HCT116 (cell line): ENCODE results near the gene ARHGAP8. TPM values are rescaled to one million over a fixed set of nuclear protein-coding genes. Genes with fewer than 3 reads are reported as not detected.

Experiments used
- ATAC-seq: fragments of 200-7000 bp; cut with Tn5 transposase; 2 replicates; pipeline ENCODE4 v1.9.1; 2020; ENCODE audit warnings: mild to moderate bottlenecking, moderate library complexity
- BruUV-seq: library from RNA; stranded (reverse); fragments of 400-500 nt; replicated peaks from 2 replicates; lab custom pipeline; 2021; lab: Mats Ljungman, UMichigan
- CTCF ChIA-PET: fragments of 300-600 bp; sonication (Branson Sonifier 250); formaldehyde crosslinking; loops from one replicate; lab custom pipeline; 2021; ENCODE audit warnings: antibody characterized with exemption; lab: Charles Lee
- POLR2A ChIA-PET: fragments of 300-600, 350-600 bp; sonication (Branson Sonifier 250); formaldehyde crosslinking; loops from one replicate; lab custom pipeline; 2021; ENCODE audit warnings: antibody characterized with exemption; lab: Charles Lee
- RAD21 ChIA-PET, 2 experiments: fragments of 300-600 bp; sonication (Branson Sonifier 250); formaldehyde crosslinking; loops; one replicate each; lab custom pipeline; 2023; ENCODE audit warnings: low total read pairs in 2 of 2; ENCODE audit not compliant: uncharacterized antibody in 2 of 2, unreplicated experiment in 2 of 2, low non-redundant PET in 1 of 2; lab: Charles Lee
- DNase-seq: peaks from one replicate; pipeline ENCODE4 v3.0.0-alpha.2; 2010; ENCODE audit warnings: low read depth, low spot score
- H2AFZ ChIP-seq: fragments of 200-600 bp; shearing (Covaris generic), sonication (generic); 2 replicates; pipeline ENCODE4 v1.6.1; 2017; ENCODE audit warnings: low read depth, mixed run types, mixed read lengths, antibody characterized with exemption, low read length; ENCODE audit not compliant: poor library complexity, severe bottlenecking
- H3K27ac ChIP-seq: 2 replicates; pipeline ENCODE4 v1.5.1; 2012; ENCODE audit warnings: low read depth, low read length
- H3K27me3 ChIP-seq: fragments of 200-600 bp; sonication (generic); 2 replicates; pipeline ENCODE4 v1.6.1; 2016; ENCODE audit warnings: mixed run types, low read length, mixed read lengths; ENCODE audit not compliant: insufficient read depth
- H3K36me3 ChIP-seq, 2 experiments: fragments of 200-500 bp in 1 of 2; fragments of 200-600 bp in 1 of 2; sonication (Bioruptor generic) in 1 of 2; sonication (generic) in 1 of 2; 2 replicates each; pipeline versions ENCODE4 v1.5.1 to v1.6.1; 2014 to 2016; ENCODE audit warnings: low read length in 2 of 2, inconsistent platforms in 1 of 2, mixed read lengths in 1 of 2, mixed run types in 1 of 2; ENCODE audit not compliant: insufficient read depth in 2 of 2, control insufficient read depth in 1 of 2
- H3K4me1 ChIP-seq, 2 experiments: fragments of 200-600 bp in 1 of 2; sonication (generic) in 1 of 2; 2 replicates each; pipeline versions ENCODE4 v1.5.1 to v1.6.1; 2012 to 2017; ENCODE audit warnings: low read length in 2 of 2, inconsistent platforms in 1 of 2, mild to moderate bottlenecking in 1 of 2, mixed read lengths in 1 of 2, mixed run types in 1 of 2, moderate library complexity in 1 of 2; ENCODE audit not compliant: insufficient read depth in 2 of 2, control insufficient read depth in 1 of 2
- H3K4me2 ChIP-seq: fragments of 200-600 bp; sonication (generic); 2 replicates; pipeline ENCODE4 v1.6.1; 2017; ENCODE audit warnings: mixed run types, low read length, mixed read lengths
- H3K4me3 ChIP-seq, 2 experiments: fragments of 200-600 bp in 1 of 2; sonication (generic) in 1 of 2; replicated peaks in 1 of 2; 2 replicates each; pipeline ENCODE4 v1.5.1; 2011 to 2016; ENCODE audit warnings: low read length in 2 of 2, control low read depth in 1 of 2, low read depth in 1 of 2, mild to moderate bottlenecking in 1 of 2, mixed read lengths in 1 of 2, mixed run types in 1 of 2
- H3K79me2 ChIP-seq: fragments of 200-600 bp; sonication (generic); 2 replicates; pipeline ENCODE4 v1.6.1; 2017; ENCODE audit warnings: mild to moderate bottlenecking, mixed run types, low read length, moderate library complexity, mixed read lengths; ENCODE audit not compliant: insufficient read depth
- H3K9ac ChIP-seq: fragments of 200-600 bp; sonication (generic); 2 replicates; pipeline ENCODE4 v1.6.1; 2016; ENCODE audit warnings: low read length, mixed read lengths
- H3K9me2 ChIP-seq: fragments of 200-600 bp; sonication (generic), shearing (Covaris generic); 2 replicates; pipeline ENCODE4 v1.6.1; 2017; ENCODE audit warnings: mixed run types, mild to moderate bottlenecking, moderate library complexity; ENCODE audit not compliant: insufficient read depth
- H3K9me3 ChIP-seq, 2 experiments: fragments of 200-500 bp in 1 of 2; fragments of 200-600 bp in 1 of 2; sonication (Bioruptor generic) in 1 of 2; sonication (generic) in 1 of 2; 2 replicates each; pipeline ENCODE4 v1.6.1; 2014 to 2017; ENCODE audit warnings: low read length in 2 of 2, mixed read lengths in 2 of 2, inconsistent platforms in 1 of 2, low read depth in 1 of 2, mild to moderate bottlenecking in 1 of 2, mixed run types in 1 of 2, moderate library complexity in 1 of 2; ENCODE audit not compliant: control insufficient read depth in 1 of 2, insufficient read depth in 1 of 2
- H4K20me1 ChIP-seq: fragments of 200-600 bp; sonication (generic), shearing (Covaris generic); 2 replicates; pipeline ENCODE4 v1.6.1; 2017; ENCODE audit warnings: mixed run types, mild to moderate bottlenecking, moderate library complexity; ENCODE audit not compliant: insufficient read depth
- CBX3 ChIP-seq: IDR thresholded peaks from 2 replicates; pipeline ENCODE4 v1.6.1; 2012; ENCODE audit warnings: low read depth
- EGR1 ChIP-seq: IDR thresholded peaks from 2 replicates; pipeline ENCODE4 v1.6.1; 2012; ENCODE audit warnings: low read depth
- RAD21 ChIP-seq: IDR thresholded peaks from 2 replicates; pipeline ENCODE4 v1.6.1; 2012; ENCODE audit warnings: low read depth, mild to moderate bottlenecking
- SIN3A ChIP-seq: IDR thresholded peaks from 2 replicates; pipeline ENCODE4 v1.6.1; 2012; ENCODE audit warnings: low read depth
- SP1 ChIP-seq: IDR thresholded peaks from 2 replicates; pipeline ENCODE4 v1.6.1; 2012; ENCODE audit warnings: low read depth
- SRF ChIP-seq: IDR thresholded peaks from 2 replicates; pipeline ENCODE4 v1.6.1; 2012; ENCODE audit warnings: low read depth
- ZNF274 ChIP-seq: fragments of 200-500 bp; sonication (Bioruptor generic); IDR thresholded peaks from 2 replicates; pipeline ENCODE4 v1.6.1; 2014; ENCODE audit warnings: mild to moderate bottlenecking, low read depth, low read length, inconsistent platforms
- intact Hi-C: fragments of 100-400 bp; cut with micrococcal nuclease; formaldehyde crosslinking; loops from 2 replicates; pipeline ENCODE4 v1.10.0; 2022
- total RNA-seq: library from RNA; stranded (reverse); gene quantifications from one replicate; pipeline ENCODE4 v1.2.1, GENCODE V29; 2021; ENCODE audit not compliant: unreplicated experiment
- TF ChIP-seq, protein P1 (sequence below): IDR thresholded peaks from 2 replicates; pipeline ENCODE4 v1.6.1; 2012; ENCODE audit warnings: low read depth

Gene ARHGAP8
- total RNA-seq, 1 experiment from 2014 or later: 67.5 TPM

DNA sequence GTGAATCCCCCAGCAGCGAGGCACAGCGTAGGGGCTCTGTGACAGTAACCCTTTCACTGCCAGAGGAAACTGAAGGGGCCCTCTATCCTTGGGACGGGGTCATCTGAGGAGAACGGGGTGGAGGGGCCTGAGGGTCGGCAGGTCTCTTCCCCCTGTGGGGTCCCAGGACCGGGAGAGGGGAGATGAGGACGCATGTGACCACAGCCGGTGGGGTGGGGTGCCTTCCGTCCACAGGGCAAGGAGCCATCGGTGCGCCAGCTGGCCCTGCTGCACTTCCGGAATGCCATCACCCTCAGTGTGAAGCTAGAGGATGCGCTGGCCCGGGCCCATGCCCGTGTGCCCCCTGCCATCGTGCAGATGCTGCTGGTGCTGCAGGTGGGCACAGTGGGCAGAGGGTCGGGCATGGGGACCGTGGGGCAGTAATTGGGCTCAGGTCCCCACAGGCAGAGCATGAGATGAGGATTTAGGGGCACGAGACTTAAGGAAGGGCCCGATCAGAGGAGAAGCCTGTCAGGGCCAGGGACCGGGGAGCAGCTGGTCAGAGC lies 20.3 kb upstream of the ARHGAP8 start:
- H3K4me3 ChIP-seq: no peak overlapping the region
- ATAC-seq: no peak
- H3K79me2 ChIP-seq: no peaks in the 10 kb centered on the region
- no peaks in the 10 kb centered on the region for H3K9me3 ChIP-seq
- H4K20me1 ChIP-seq: no peaks in the 10 kb centered on the region
- H3K4me2 ChIP-seq: no peak overlapping the region
- no peaks in the 10 kb centered on the region for H3K9me2 ChIP-seq
- H2AFZ ChIP-seq: no peak overlapping the region
- DNase-seq: no peak
- no peaks in the 10 kb centered on the region for H3K27me3 ChIP-seq
- no peak for TF ChIP-seq ZNF274
- no peak for TF ChIP-seq EGR1
- TF ChIP-seq, protein P1, sequence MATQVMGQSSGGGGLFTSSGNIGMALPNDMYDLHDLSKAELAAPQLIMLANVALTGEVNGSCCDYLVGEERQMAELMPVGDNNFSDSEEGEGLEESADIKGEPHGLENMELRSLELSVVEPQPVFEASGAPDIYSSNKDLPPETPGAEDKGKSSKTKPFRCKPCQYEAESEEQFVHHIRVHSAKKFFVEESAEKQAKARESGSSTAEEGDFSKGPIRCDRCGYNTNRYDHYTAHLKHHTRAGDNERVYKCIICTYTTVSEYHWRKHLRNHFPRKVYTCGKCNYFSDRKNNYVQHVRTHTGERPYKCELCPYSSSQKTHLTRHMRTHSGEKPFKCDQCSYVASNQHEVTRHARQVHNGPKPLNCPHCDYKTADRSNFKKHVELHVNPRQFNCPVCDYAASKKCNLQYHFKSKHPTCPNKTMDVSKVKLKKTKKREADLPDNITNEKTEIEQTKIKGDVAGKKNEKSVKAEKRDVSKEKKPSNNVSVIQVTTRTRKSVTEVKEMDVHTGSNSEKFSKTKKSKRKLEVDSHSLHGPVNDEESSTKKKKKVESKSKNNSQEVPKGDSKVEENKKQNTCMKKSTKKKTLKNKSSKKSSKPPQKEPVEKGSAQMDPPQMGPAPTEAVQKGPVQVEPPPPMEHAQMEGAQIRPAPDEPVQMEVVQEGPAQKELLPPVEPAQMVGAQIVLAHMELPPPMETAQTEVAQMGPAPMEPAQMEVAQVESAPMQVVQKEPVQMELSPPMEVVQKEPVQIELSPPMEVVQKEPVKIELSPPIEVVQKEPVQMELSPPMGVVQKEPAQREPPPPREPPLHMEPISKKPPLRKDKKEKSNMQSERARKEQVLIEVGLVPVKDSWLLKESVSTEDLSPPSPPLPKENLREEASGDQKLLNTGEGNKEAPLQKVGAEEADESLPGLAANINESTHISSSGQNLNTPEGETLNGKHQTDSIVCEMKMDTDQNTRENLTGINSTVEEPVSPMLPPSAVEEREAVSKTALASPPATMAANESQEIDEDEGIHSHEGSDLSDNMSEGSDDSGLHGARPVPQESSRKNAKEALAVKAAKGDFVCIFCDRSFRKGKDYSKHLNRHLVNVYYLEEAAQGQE: no peak
- TF ChIP-seq CBX3: no peak
- TF ChIP-seq SIN3A: no peak
- no peak for TF ChIP-seq SP1
- TF ChIP-seq RAD21: no peak
- no peak for TF ChIP-seq SRF
- no peak overlapping the region for H3K9ac ChIP-seq
- BruUV-seq: no TSS peak
- H3K4me1 ChIP-seq: peaks cover 0 to 4% of the 10 kb centered on the region in 2 experiments; a peak in 1 of 4 replicates
- H3K36me3 ChIP-seq: no peaks in the 10 kb centered on the region; a peak in 2 of 4 replicates
- intact Hi-C loops: no loop called here
- H3K27ac ChIP-seq: no peak overlapping the region
- ChIA-PET RAD21 (no interaction called here), CTCF (no interaction called here), POLR2A (no interaction called here)
